GM19397 (cell line): Measurements from ENCODE around the gene CELF2.
"Not testable (repeated sequence)": the region's sequence is repeated elsewhere in the genome, so short reads cannot be mapped to it uniquely, and the experiment has no call there.

Experiments
- ATAC-seq: cut with Tn5 transposase; IDR thresholded peaks from one replicate; pipeline ENCODE4 v1.9.1; 2021; ENCODE audit warnings: mild to moderate bottlenecking, moderate library complexity; ENCODE audit not compliant: unreplicated experiment

The CELF2 gene

GRCh38 chr10:11167233-11167966 lies 149.7 kb downstream of the CELF2 start:
- ATAC-seq = no peak

DNA sequence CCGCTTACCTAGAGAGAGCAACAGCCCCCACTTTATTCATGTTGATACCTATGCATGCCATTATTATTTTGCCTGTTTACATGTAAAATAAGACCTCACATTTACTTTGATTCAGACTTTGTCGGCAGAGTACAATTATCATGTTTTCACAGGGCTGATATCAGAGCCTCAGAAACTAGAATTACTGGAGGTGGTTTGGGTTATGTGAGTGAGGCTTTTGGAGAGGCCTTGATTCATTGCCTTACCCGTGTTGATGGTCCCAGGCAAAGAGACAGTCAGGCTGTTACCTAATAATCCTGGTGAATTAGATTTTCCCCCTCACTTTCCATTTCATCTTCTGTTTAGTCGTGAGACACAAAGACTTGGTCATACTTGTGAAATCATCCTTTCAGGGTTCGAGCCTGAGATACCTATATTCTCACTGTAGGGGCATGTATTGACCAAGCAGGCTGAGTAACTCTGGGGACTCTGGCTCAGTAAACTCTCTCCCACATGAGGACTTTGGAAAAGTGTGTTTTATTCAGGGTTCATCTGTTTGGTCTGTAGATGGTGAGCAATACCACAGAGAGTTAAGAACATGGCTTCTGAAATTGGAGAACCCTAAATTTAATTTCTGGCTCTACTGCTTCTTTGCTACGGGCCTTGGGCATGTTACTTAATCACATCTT lies 150.9 kb downstream of the CELF2 start:
- no peak for ATAC-seq

DNA sequence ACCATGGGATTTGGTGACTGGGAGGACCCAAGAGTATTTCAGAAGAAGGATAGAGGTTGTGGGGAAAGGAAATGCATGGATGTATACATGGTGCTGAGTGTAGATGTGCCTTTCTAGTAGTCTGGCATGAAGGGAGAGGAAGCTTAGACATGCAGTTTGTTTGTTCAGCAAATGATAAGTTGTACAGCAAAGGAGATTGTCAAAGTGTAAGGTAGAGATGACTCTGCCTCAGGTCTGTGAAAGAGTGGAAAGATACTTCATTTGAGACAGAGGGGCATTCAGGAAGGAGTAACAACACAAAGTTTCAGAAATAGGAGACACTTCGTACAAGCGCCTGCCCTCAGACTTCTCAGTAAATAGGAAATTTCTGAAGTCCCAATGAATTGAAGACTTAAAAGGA lies 152.3 kb downstream of the CELF2 start:
- ATAC-seq = no peak

DNA sequence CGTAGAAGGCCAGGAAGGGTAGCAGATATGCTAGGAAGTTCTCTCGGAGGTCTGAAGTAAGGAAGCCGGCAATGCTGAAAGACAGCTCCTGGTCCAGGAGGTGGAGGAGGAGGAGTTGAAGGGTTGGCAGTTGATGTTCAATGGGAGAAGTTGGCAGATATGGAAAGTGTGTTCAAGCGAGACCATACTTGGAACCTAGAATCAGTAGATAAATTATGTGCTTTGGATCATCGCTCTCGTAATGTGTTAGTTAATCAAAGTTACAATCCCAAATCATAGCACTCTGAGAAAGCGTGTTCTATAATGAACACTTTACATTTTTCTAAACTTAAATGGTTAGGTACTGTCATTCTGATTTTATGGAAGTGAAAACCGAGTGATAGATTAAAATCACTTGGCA lies 152.9 kb downstream of the CELF2 start:
- no peak for ATAC-seq

DNA sequence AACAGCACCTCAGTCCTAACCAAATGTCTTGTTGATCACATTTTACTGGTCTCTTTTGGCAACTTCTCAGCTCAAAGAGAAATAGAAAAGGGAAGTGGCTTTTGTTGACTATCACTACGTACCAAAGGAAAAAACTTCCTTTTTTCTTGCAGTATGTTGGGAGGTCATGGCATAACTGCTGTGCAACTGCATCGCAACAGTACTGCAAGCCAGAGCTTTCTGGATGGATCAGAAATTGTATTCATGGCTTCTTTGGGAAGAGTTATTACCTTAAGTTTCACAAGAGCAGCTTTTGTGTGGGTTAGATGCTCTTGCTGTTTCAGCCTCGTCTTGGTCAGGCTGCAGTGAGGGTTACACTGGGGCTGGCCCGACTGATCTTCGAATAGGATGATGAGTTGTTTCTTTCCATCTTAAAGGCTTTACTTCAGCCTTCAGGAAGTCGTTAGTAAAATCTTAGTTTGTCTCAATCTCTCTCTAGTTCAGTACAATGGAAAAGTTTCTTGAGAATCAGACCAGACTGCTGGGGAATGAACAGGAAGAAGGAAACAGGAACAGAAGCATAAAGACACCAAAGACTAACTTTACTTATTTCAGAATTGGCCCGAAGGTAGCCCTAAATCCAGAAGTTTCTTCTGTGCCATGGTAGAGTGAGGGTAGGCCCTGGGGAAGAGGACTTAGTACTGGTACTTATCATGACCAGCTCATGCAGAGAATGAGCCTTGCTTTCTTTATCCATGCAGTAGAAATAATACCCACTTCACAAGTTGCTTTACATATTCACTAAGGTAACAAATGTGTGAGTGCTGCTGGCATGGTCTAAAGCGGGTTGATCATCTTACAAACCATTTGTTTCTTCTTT lies 153.6 kb downstream of the CELF2 start:
- ATAC-seq = peak; percentile 24

- no peak for ATAC-seq
Observed at GRCh38 chr10:11173042-11173441, 155.4 kb downstream of the CELF2 start.

GRCh38 chr10:11175823-11176243 lies 158.2 kb downstream of the CELF2 start:
- peak; percentile 34 for ATAC-seq

GRCh38 chr10:11176746-11177145 lies 159.1 kb downstream of the CELF2 start:
- ATAC-seq = no peak

DNA sequence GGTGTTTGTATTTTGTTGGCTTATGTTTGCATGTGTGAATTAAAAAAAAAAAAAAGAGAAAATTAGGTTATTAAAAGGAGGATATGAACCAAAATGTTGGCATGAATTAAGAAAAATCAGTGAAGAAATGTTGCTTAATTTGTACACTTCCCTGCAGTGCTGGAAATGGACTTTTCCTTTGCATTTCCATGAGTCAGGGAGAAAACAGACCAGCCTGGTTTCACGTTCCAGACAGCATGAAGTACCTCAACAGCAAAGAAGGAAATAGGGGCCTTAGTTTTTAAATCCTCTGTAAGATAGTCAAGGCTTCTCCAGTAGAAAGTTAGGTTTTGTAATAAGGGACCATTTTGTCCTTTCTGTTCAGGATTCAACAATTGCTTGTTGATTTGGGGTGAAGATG lies 159.7 kb downstream of the CELF2 start:
- ATAC-seq = no peak

GRCh38 chr10:11177926-11178471 lies 160.3 kb downstream of the CELF2 start:
- no peak for ATAC-seq

DNA sequence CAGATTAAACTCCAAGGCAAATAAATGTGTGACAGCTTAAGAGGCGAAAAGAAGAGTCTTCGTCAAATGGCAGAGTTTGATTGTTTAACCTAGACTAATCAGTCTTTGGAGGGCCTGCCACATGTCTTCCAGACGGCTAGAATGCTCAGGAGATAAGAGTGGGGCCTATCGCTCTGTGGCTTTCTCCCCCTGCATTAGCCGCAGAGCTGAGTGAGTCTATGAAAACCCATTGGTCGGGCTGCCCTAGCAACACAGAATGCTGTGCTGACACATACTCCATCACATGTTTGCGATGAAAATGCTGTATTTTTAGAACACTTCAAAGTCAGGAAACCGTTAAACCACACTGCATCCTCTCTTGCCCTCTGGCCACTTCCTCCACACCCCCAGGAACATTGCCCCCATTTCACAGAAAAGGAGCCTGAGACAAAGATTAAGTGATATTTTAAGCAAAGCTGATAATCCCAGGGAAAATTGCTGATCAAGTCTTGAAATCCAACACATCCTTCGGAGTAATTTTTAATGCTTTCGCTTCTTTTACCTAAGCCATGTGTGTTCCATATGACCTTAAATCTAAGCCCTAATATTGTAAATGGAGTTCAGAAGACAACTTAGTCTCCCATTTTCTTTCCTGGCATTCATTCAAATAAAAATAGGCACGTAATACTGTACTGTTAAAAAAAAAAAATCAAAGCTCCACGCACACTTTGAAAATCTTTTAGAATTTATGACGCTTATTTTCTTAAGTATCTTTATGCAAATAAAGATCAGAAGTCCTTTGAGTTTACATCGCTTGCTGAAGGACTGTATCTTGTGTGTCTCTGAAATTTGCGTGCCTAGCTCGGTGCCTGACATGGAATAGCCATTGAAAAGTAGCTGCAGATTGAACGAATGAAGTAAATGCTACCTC lies 161.2 kb downstream of the CELF2 start:
- ATAC-seq = peak; percentile 71

DNA sequence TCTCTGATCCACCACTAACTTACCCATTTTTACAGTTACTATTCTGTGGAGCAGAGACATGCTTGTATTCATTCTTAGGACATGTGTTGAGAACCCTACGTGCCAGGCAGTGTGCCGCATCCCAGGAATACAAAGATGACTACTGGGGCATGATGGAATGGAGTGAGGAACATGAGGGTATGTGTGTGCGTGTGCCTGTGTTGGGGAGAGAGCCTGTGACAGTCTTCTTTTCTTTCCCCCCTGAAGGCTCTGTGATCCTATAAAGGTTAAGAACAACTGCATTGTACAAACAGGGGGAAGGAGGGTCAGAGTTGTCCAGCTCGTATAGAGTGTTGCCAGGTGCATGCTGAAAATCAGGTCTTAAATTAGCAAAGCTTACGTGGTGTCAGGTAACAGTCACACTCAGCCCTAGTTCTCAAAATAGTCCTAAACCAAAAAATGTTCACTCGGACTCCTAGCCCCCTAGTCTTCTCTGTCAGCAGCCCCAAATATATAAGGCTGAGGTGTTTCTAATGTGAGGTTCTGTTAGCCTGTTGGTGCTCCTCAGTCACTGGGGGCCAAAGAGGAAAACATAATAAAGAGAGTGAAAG lies 161.9 kb downstream of the CELF2 start:
- no peak for ATAC-seq

- no peak for ATAC-seq
Observed at GRCh38 chr10:11180228-11180627, 162.6 kb downstream of the CELF2 start.

DNA sequence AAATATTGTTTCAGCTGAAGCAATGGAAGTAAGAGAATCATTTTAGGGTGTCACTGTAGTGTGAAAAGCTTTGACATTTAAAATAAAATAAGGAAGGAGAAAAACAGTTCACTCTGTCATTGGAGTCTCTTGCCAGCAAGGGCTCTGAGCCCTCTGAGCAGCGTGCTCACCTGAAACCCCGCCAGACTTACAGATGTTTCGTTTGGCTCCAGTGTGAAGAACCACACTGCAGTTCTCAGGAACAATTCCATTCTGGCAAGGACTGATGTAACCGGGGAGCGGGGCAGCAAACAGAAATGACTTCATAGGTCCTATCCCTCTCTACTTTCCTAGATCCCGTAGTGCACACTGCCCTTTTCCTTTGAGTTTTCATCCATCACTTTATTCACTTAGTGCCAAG lies 164.3 kb downstream of the CELF2 start:
- no peak for ATAC-seq

DNA sequence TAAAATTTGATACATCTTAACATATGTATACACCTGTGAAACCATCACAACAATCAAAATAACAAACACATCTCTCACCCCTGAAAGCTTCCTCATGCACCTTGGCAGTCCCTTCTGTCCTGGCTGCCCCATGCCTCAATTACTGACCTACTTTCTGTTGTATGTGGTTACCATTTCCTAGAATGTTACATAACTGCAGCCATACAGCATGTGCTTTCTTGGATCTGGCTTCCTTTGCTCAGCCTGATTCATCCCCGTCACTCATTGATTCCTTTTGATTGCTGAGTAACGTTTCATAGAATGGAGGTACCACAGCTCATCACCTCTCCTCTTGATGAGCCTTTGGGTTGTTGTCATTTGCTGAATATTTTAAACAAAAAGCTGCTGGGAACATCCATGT lies 165.3 kb downstream of the CELF2 start:
- no peak for ATAC-seq

DNA sequence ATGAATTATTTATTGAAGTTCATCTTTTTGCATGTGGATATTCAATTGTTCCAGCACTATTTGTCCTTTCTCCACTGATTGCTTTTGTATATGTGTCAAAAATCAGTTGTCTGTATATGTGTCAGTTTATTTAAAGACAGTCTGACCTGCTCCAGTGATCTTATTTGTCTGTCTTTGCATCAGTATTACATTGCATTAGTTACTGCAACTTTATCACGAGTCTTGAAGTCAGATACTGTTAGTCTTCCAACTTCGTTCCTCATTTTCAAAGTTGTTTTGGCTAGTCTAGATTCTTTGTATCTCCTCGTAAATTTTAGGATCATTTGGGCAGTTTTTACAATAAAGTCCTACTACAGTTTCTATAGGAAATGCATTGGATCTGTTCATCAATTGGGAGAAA lies 166.4 kb downstream of the CELF2 start:
- no peak for ATAC-seq

GRCh38 chr10:11185128-11185665 lies 167.5 kb downstream of the CELF2 start:
- ATAC-seq = not testable (repeated sequence)

GRCh38 chr10:11186374-11186773 lies 168.7 kb downstream of the CELF2 start:
- no peak for ATAC-seq

GRCh38 chr10:11189582-11190376 lies 172.1 kb downstream of the CELF2 start:
- ATAC-seq = no peak
